Adipocyte (in vitro differentiated cells): ENCODE measurements around the gene CENPM.

Source experiments
- DNase-seq: peaks from one replicate; pipeline ENCODE4 v3.0.0-alpha.2; 2015; ENCODE audit warnings: low read depth
- H3K27me3 ChIP-seq: replicated peaks from 2 replicates; pipeline ENCODE4 v1.7.0; 2013; ENCODE audit warnings: mild to moderate bottlenecking, low read length, moderate library complexity; ENCODE audit not compliant: control insufficient read depth, insufficient read depth
- H3K36me3 ChIP-seq: 2 replicates; pipeline ENCODE4 v1.7.0; 2013; ENCODE audit warnings: low read length, mild to moderate bottlenecking, moderate library complexity; ENCODE audit not compliant: control insufficient read depth, insufficient read depth, severe bottlenecking
- H3K4me1 ChIP-seq: 2 replicates; pipeline ENCODE4 v1.7.0; 2013; ENCODE audit warnings: mild to moderate bottlenecking, low read length, moderate library complexity; ENCODE audit not compliant: control insufficient read depth, insufficient read depth
- H3K4me3 ChIP-seq: 2 replicates; pipeline ENCODE4 v1.7.0; 2013; ENCODE audit warnings: mild to moderate bottlenecking, low read length, moderate library complexity
- H3K9ac ChIP-seq: 2 replicates; pipeline ENCODE4 v1.7.0; 2013; ENCODE audit warnings: mild to moderate bottlenecking, low read length, moderate library complexity
- H3K9me3 ChIP-seq: 2 replicates; pipeline ENCODE4 v1.7.0; 2013; ENCODE audit warnings: mild to moderate bottlenecking, low read length, moderate library complexity; ENCODE audit not compliant: control insufficient read depth

The CENPM gene

GRCh38 chr22:41900652-41901312 is 46.2 kb downstream of the CENPM start:
- no peaks in the 10 kb centered on the region for H3K9me3 ChIP-seq
- peaks cover 96% of the 10 kb centered on the region for H3K36me3 ChIP-seq
- H3K9ac ChIP-seq, result no peak overlapping the region
- H3K4me1 ChIP-seq, result no peaks in the 10 kb centered on the region
- no peak for DNase-seq
- H3K4me3 ChIP-seq, result no peak overlapping the region
- H3K27me3 ChIP-seq, result no peaks in the 10 kb centered on the region

- H3K36me3 ChIP-seq, result peaks cover 90% of the 10 kb centered on the region
Measured at GRCh38 chr22:41899992-41900651, 46.8 kb downstream of the CENPM start.

GRCh38 chr22:41899110-41899509 is 47.8 kb downstream of the CENPM start:
- no peak for DNase-seq
- peaks cover 88% of the 10 kb centered on the region for H3K36me3 ChIP-seq
- no peak overlapping the region for H3K9ac ChIP-seq
- no peaks in the 10 kb centered on the region for H3K9me3 ChIP-seq
- no peaks in the 10 kb centered on the region for H3K27me3 ChIP-seq
- H3K4me3 ChIP-seq, result no peak overlapping the region
- peaks cover 2% of the 10 kb centered on the region for H3K4me1 ChIP-seq

More at GRCh38 chr22:41899992-41900651, 46.8 kb downstream of the CENPM start:
- no peak for DNase-seq
- Histone ChIP-seq H3K9ac (no peak overlapping the region), H3K4me3 (no peak overlapping the region), H3K4me1 (no peaks in the 10 kb centered on the region), H3K27me3 (no peaks in the 10 kb centered on the region), H3K9me3 (no peaks in the 10 kb centered on the region)

- Histone ChIP-seq H3K36me3 (peaks cover 88% of the 10 kb centered on the region), H3K27me3 (no peaks in the 10 kb centered on the region), H3K9me3 (no peaks in the 10 kb centered on the region), H3K4me1 (peaks cover 7% of the 10 kb centered on the region), H3K9ac (no peak overlapping the region), H3K4me3 (no peak overlapping the region)
- no peak for DNase-seq
Measured at GRCh38 chr22:41898645-41899044, 48.3 kb downstream of the CENPM start.

GRCh38 chr22:41893591-41894375 is 53.2 kb downstream of the CENPM start:
- DNase-seq, result no peak
- no peaks in the 10 kb centered on the region for H3K9me3 ChIP-seq
- peaks cover 12% of the 10 kb centered on the region for H3K4me1 ChIP-seq
- H3K27me3 ChIP-seq, result no peaks in the 10 kb centered on the region
- H3K4me3 ChIP-seq, result no peak overlapping the region
- H3K36me3 ChIP-seq, result peaks cover 77% of the 10 kb centered on the region
- H3K9ac ChIP-seq, result no peak overlapping the region

GRCh38 chr22:41892721-41893120 is 54.2 kb downstream of the CENPM start:
- no peaks in the 10 kb centered on the region for H3K9me3 ChIP-seq
- H3K9ac ChIP-seq, result no peak overlapping the region
- no peak overlapping the region for H3K4me3 ChIP-seq
- peaks cover 17% of the 10 kb centered on the region for H3K4me1 ChIP-seq
- H3K36me3 ChIP-seq, result peaks cover 75% of the 10 kb centered on the region
- DNase-seq, result no peak
- no peaks in the 10 kb centered on the region for H3K27me3 ChIP-seq

- Histone ChIP-seq H3K27me3 (no peaks in the 10 kb centered on the region), H3K9me3 (no peaks in the 10 kb centered on the region), H3K4me3 (no peak overlapping the region), H3K36me3 (peaks cover 75% of the 10 kb centered on the region), H3K4me1 (peaks cover 17% of the 10 kb centered on the region), H3K9ac (no peak overlapping the region)
- no peak for DNase-seq
Measured at GRCh38 chr22:41891407-41891806, 55.5 kb downstream of the CENPM start.
